K562 (cell line): ENCODE results near the gene ST14. TPM values are rescaled to one million over a fixed set of nuclear protein-coding genes. Genes with fewer than 3 reads are reported as not detected.
"Not testable (repeated sequence)": the region's sequence is repeated elsewhere in the genome, so short reads cannot be mapped to it uniquely, and the experiment has no call there.

Source experiments
- ATAC-seq: fragments of 200-7000 bp; cut with Tn5 transposase; 3 replicates; pipeline ENCODE4 v1.9.1; 2020; ENCODE audit warnings: moderate library complexity
- BruUV-seq: library from RNA; stranded (reverse); fragments of 400-500 nt; replicated peaks from 2 replicates; lab custom pipeline; 2021; lab: Mats Ljungman, UMichigan
- CTCF ChIA-PET: fragments of 300-600 bp; formaldehyde crosslinking; extraction: SDS; loops from one replicate; lab custom pipeline; 2021; ENCODE audit warnings: low intra/inter-chr PET ratio; lab: Yijun Ruan, JAX
- POLR2A ChIA-PET: fragments of 300-600, 350-650 bp; sonication (Branson Sonifier 250); formaldehyde crosslinking; extraction: SDS; loops from one replicate; lab custom pipeline; 2021; ENCODE audit warnings: antibody characterized with exemption, inconsistent platforms; lab: Yijun Ruan, JAX
- DNase-seq, 4 experiments: peaks; one replicate each; pipeline versions ENCODE4 v3.0.0 to v3.0.0-alpha.2; 2011 to 2018; ENCODE audit warnings: low spot score in 3 of 4, mixed read lengths in 3 of 4; ENCODE audit errors: extremely low read depth in 1 of 4
- FAIRE-seq: peaks from 2 replicates; lab custom pipeline; 2011; peaks lifted over from hg19 to GRCh38; lab: Jason Lieb, UNC
- H2AFZ ChIP-seq: 2 replicates; pipeline ENCODE4 v1.6.0; 2011; ENCODE audit warnings: low read depth, low read length, control low read depth, inconsistent platforms
- H3K27ac ChIP-seq: fragments of 200-600 bp; 3 replicates; pipeline ENCODE4 v1.8.0; 2011; ENCODE audit warnings: low read depth, mild to moderate bottlenecking, control low read depth, inconsistent platforms, low read length, moderate library complexity, mixed read lengths; ENCODE audit errors: extremely low read depth
- H3K27me3 ChIP-seq, 2 experiments: fragments of 300-600 bp in 1 of 2; 2 replicates in 1 of 2; 3 replicates in 1 of 2; pipeline versions ENCODE4 v1.6.0 to v1.8.0; 2011; ENCODE audit warnings: inconsistent platforms in 2 of 2, low read length in 2 of 2, mild to moderate bottlenecking in 1 of 2, mixed read lengths in 1 of 2, moderate library complexity in 1 of 2; ENCODE audit not compliant: control insufficient read depth in 2 of 2, insufficient read depth in 2 of 2
- H3K36me3 ChIP-seq: fragments of 300-600 bp; 3 replicates; pipeline ENCODE4 v1.8.0; 2011; ENCODE audit warnings: mild to moderate bottlenecking, low read length, inconsistent platforms; ENCODE audit not compliant: control insufficient read depth, insufficient read depth
- H3K4me1 ChIP-seq, 2 experiments: fragments of 200-600 bp in 1 of 2; replicated peaks in 1 of 2; 2 replicates in 1 of 2; 3 replicates in 1 of 2; pipeline versions ENCODE4 v1.5.1 to v1.8.0; 2011; ENCODE audit warnings: inconsistent platforms in 2 of 2, low read length in 2 of 2, mild to moderate bottlenecking in 1 of 2, mixed read lengths in 1 of 2, moderate library complexity in 1 of 2; ENCODE audit not compliant: control insufficient read depth in 2 of 2, insufficient read depth in 2 of 2
- H3K4me2 ChIP-seq: 2 replicates; pipeline ENCODE4 v1.6.1; 2011; ENCODE audit warnings: low read length, control low read depth, inconsistent platforms, mixed read lengths; ENCODE audit not compliant: insufficient read depth
- H3K4me3 ChIP-seq: fragments of 200-600 bp; sonication (generic), shearing (Covaris generic); 2 replicates; pipeline ENCODE4 v1.5.1; 2016; ENCODE audit warnings: control low read depth, inconsistent platforms
- H3K79me2 ChIP-seq: fragments of 200-600 bp; 3 replicates; pipeline ENCODE4 v1.8.0; 2011; ENCODE audit warnings: low read length, inconsistent platforms; ENCODE audit not compliant: control insufficient read depth, insufficient read depth
- H3K9ac ChIP-seq, 2 experiments: 2 replicates each; pipeline versions ENCODE4 v1.6.0 to v1.6.1; 2011; ENCODE audit warnings: low read depth in 2 of 2, low read length in 2 of 2, control low read depth in 1 of 2, inconsistent platforms in 1 of 2, mild to moderate bottlenecking in 1 of 2, mixed read lengths in 1 of 2; ENCODE audit not compliant: insufficient read depth in 1 of 2
- H3K9me1 ChIP-seq: one replicate; pipeline ENCODE4 v1.6.0; 2011; ENCODE audit warnings: inconsistent platforms, mild to moderate bottlenecking, low read length, moderate library complexity; ENCODE audit not compliant: control insufficient read depth, insufficient read depth
- H3K9me3 ChIP-seq: replicated peaks from 2 replicates; pipeline ENCODE4 v1.5.1; 2011; ENCODE audit warnings: low read depth, low read length, inconsistent platforms; ENCODE audit not compliant: control insufficient read depth, insufficient read depth
- H4K20me1 ChIP-seq: replicated peaks from 2 replicates; pipeline ENCODE4 v1.6.1; 2011; ENCODE audit warnings: low read length, inconsistent platforms, mixed read lengths; ENCODE audit not compliant: control insufficient read depth, insufficient read depth
- CEBPB ChIP-seq: fragments of 450-650 bp; IDR thresholded peaks from 2 replicates; pipeline ENCODE4 v1.6.1; 2016; ENCODE audit warnings: missing genetic modification characterization, missing compliant biosample characterization
- NR2C1 ChIP-seq, 2 experiments: fragments of 450-650 bp; IDR thresholded peaks; 2 replicates each; pipeline ENCODE4 v1.6.1; 2017; ENCODE audit warnings: mild to moderate bottlenecking in 2 of 2, antibody characterized with exemption in 1 of 2, inconsistent platforms in 1 of 2, missing compliant biosample characterization in 1 of 2, missing genetic modification characterization in 1 of 2
- TCF7 ChIP-seq: sonication (generic); IDR thresholded peaks from 2 replicates; pipeline ENCODE4 v1.6.1; 2016; ENCODE audit warnings: antibody characterized with exemption, borderline replicate concordance
- TCF7L2 ChIP-seq: fragments of 150-350 bp; IDR thresholded peaks from 2 replicates; pipeline ENCODE4 v1.6.1; 2016; ENCODE audit warnings: low read depth, mild to moderate bottlenecking, low read length, moderate library complexity
- ZBTB7A ChIP-seq: IDR thresholded peaks from 2 replicates; pipeline ENCODE4 v1.6.1; 2011; ENCODE audit warnings: low read depth, mild to moderate bottlenecking, low read length, moderate library complexity, borderline replicate concordance; ENCODE audit not compliant: control insufficient read depth
- ZNF217 ChIP-seq: sonication (generic); formaldehyde crosslinking; IDR thresholded peaks from 2 replicates; pipeline ENCODE4 v1.8.0; 2022; ENCODE audit warnings: mild to moderate bottlenecking, missing genetic modification reagents
- WGBS: fragments of 100-300 bp; shearing (Covaris generic); methylation state at CpG from one replicate; pipeline ENCODE4 v1.1.6; 2016; ENCODE audit warnings: low coverage, mixed read lengths; ENCODE audit not compliant: insufficient coverage; ENCODE audit errors: missing lambda C conversion rate; 5-methylcytosine and 5-hydroxymethylcytosine counted together
- in situ Hi-C: fragments of 300-500 bp; cut with MboI; formaldehyde crosslinking; loops from 4 replicates; pipeline ENCODE4 v1.15.0; 2018; ENCODE audit warnings: inconsistent platforms, mixed read lengths
- intact Hi-C: fragments of 100-400 bp; cut with micrococcal nuclease; formaldehyde crosslinking; loops from 2 replicates; pipeline ENCODE4 v1.14.2; 2022
- polyA plus RNA-seq, 8 experiments: library from polyadenylated mRNA; depleted of rRNA in 4 of 8; stranded (reverse) in 5 of 8; unstranded in 3 of 8; fragments of >200 nt; fragmentation: Nextera tagmentation in 2 of 8; fragmentation: Illumina TruSeq in 1 of 8; extraction: Ambion mirVana in 2 of 8; extraction: Trizol in 1 of 8; gene quantifications; 2 replicates each; pipeline versions ENCODE4 v1.2.1 to v1.2.3, GENCODE V29; 2011 to 2014; ENCODE audit warnings: inconsistent platforms in 1 of 8, missing spikeins in 1 of 8
- total RNA-seq, 7 experiments: library from RNA; depleted of rRNA in 6 of 7; stranded (reverse); fragments of >200 nt in 6 of 7; fragmentation: Illumina TruSeq in 2 of 7; extraction: Trizol in 2 of 7; gene quantifications; 2 replicates each; pipeline versions ENCODE4 v1.2.1 to v1.2.3, GENCODE V29; 2011 to 2021; ENCODE audit warnings: low replicate concordance in 1 of 7
- TF ChIP-seq, protein P1 (sequence below): sonication (generic); formaldehyde crosslinking; IDR thresholded peaks from 2 replicates; pipeline ENCODE4 v1.8.0; 2023; ENCODE audit warnings: mild to moderate bottlenecking, missing genetic modification reagents

Gene ST14
- total and polyA plus RNA-seq, 9 of the 15 experiments (the other 6 are each of a cell fraction or from before 2014, with no cell fraction given) = 0.08 to 0.20 TPM; not detected in 7

DNA sequence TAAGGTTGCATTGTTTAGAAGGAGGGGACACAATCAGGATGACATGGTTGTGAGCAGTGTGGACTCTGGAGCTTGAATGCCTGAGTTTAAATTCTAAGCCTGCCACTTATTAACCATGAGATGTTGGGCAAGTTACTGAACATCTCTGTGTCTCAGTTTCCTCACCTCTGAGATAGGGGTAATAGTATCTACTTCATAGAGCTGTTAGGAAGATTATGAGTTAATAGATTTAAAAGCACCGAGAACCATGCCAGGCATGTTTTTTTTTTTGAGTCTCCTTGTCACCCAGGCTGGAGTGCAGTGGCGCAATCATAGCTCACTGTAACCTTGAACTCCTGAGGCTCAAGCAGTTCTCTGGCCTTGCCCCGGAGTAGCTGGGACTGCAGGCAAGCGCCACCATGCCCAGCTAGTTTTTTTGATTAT, 33.3 kb downstream of the ST14 start:
- no peak overlapping the region for H2AFZ ChIP-seq
- no peak for ATAC-seq
- peaks cover 0 to 22% of the 10 kb centered on the region in 2 experiments; a peak in 1 of 5 replicates for H3K4me1 ChIP-seq
- BruUV-seq = no TSS peak
- H3K9me1 ChIP-seq = no peaks in the 10 kb centered on the region
- DNase-seq = no peak
- no peaks in the 10 kb centered on the region for H3K79me2 ChIP-seq
- peaks cover 40 to 81% of the 10 kb centered on the region in 2 experiments for H3K27me3 ChIP-seq
- POLR2A ChIA-PET = no interaction called here
- H3K4me3 ChIP-seq = no peak overlapping the region
- peaks cover 2% of the 10 kb centered on the region for H4K20me1 ChIP-seq
- intact Hi-C loops = no loop called here
- H3K36me3 ChIP-seq = no peaks in the 10 kb centered on the region
- 14% methylated on average over 4 of the region's 4 CpGs for WGBS
- CTCF ChIA-PET = no interaction called here
- in situ Hi-C loops = no loop called here
- no peak overlapping the region for H3K4me2 ChIP-seq
- TF ChIP-seq NR2C1 (IDR thresholded peaks at IDR 0.05) (no peak), NR2C1 (tag; IDR thresholded peaks at IDR 0.05) (no peak), TCF7 (no peak), ZBTB7A (no peak), CEBPB (tag) (0 out of 2 replicates have a peak, but pooled peaks have one; percentile 19), TCF7L2 (no peak), ZNF217 (CRISPR knock-in tag) (no peak)
- TF ChIP-seq, protein P1, sequence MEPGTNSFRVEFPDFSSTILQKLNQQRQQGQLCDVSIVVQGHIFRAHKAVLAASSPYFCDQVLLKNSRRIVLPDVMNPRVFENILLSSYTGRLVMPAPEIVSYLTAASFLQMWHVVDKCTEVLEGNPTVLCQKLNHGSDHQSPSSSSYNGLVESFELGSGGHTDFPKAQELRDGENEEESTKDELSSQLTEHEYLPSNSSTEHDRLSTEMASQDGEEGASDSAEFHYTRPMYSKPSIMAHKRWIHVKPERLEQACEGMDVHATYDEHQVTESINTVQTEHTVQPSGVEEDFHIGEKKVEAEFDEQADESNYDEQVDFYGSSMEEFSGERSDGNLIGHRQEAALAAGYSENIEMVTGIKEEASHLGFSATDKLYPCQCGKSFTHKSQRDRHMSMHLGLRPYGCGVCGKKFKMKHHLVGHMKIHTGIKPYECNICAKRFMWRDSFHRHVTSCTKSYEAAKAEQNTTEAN = no peak
- TF ChIP-seq, all 486 proteins: peak for 1
- no peak for FAIRE-seq
- Histone ChIP-seq H3K9me3 (no peaks in the 10 kb centered on the region), H3K9ac (no peak overlapping the region), H3K27ac (no peak overlapping the region)

DNA sequence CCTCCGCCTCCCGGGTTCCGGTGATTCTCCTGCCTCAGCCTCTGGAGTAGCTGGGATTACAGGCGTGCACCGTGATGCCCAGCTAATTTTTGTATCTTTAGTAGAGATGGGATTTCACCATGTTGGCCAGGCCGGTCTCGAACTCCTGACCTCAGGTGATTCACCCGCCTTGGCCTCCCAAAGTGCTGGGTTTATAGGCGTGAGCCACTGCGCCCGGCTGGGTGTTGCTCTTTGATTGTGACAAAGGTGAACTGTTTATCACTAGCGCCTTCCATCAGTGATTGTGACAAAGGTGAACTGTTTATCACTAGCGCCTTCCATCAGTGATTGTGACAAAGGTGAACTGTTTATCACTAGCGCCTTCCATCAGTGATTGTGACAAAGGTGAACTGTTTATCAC, 34.0 kb downstream of the ST14 start:
- H3K9me1 ChIP-seq, H2AFZ ChIP-seq, in situ Hi-C loops, H3K4me2 ChIP-seq, intact Hi-C loops, POLR2A ChIA-PET, H3K79me2 ChIP-seq, BruUV-seq, H3K27ac ChIP-seq, H3K36me3 ChIP-seq, H3K4me3 ChIP-seq, ATAC-seq, H4K20me1 ChIP-seq, DNase-seq, FAIRE-seq, H3K9ac ChIP-seq, H3K9me3 ChIP-seq, CTCF ChIA-PET: not testable (repeated sequence)
- peaks cover 37 to 81% of the 10 kb centered on the region in 2 experiments for H3K27me3 ChIP-seq
- 1% methylated on average over 10 of the region's 14 CpGs for WGBS
- H3K4me1 ChIP-seq = peaks cover 0 to 24% of the 10 kb centered on the region in 2 experiments; a peak in 2 of 5 replicates
